ENCODE measurements around the gene NR2E1.

The NR2E1 gene

GRCh38 chr6:108152446-108152845 is 13.4 kb upstream of the NR2E1 start:
- H3K4me3 ChIP-seq (ENCODE audit: low read depth, low read length) = no peak overlapping the region

GRCh38 chr6:108156180-108156937 is 9.5 kb upstream of the NR2E1 start:
- H3K4me3 ChIP-seq (ENCODE audit: low read depth, low read length) = no peak overlapping the region

GRCh38 chr6:108156938-108157233 is 8.9 kb upstream of the NR2E1 start:
- H3K4me3 ChIP-seq (ENCODE audit: low read depth, low read length) = no peak overlapping the region

- no peak overlapping the region for H3K4me3 ChIP-seq (ENCODE audit: low read depth, low read length)
Measured at GRCh38 chr6:108157234-108157980, 8.4 kb upstream of the NR2E1 start.

- no peak overlapping the region for H3K4me3 ChIP-seq (ENCODE audit: low read depth, low read length)
Measured at GRCh38 chr6:108157981-108158525, 7.8 kb upstream of the NR2E1 start.

DNA sequence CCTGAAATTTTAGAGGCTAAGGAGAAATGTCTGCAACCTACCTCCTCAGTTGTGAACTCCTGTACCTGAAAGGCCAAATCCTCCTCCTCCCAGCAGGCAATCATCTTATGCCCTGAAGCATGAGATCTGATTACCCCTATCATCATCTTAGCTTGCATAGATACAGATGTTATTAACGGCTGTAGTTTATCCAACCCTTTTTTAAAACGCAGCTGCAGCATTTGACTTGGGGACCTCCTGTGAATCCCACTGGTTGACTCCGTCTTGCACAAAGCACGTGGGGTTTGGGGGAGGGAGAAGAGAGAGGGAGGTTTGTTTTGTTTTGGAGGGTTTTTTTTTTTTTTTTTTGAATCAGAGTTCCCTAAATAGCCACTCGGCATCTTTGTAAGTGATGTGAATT is 5.8 kb upstream of the NR2E1 start:
- no peak overlapping the region for H3K4me3 ChIP-seq (ENCODE audit: low read depth, low read length)

DNA sequence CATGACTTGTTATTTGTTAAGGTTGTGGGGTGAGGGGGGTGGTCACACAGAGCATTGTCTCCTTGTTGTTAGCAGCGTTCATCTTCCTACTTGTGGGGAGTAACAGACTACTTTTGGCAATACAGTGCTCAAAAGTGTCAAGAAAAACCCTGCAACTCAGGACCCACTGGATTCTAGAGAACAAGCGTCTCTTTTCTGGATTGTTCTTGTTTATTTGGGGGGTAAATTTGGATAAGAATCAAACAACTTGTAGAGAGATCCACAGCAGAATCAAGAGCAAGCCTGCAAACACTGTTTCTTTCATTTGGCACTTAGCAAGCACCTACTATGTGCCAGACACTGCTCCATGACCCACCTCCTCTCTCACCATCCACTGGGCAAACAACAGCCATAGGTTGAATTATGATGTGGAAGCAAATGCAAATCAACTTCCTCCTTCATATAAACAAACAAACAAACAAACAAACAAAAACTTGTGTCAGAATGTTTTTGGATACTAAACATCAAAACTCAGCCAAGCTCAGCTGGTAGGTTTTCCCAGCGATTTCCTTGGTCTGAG is 4.0 kb upstream of the NR2E1 start:
- H3K4me3 ChIP-seq (ENCODE audit: low read depth, low read length) = no peak overlapping the region

GRCh38 chr6:108163267-108163643 is 2.6 kb upstream of the NR2E1 start:
- H3K4me3 ChIP-seq (ENCODE audit: low read depth, low read length) = no peak overlapping the region

GRCh38 chr6:108163644-108164542 is 1.9 kb upstream of the NR2E1 start:
- H3K4me3 ChIP-seq (ENCODE audit: low read depth, low read length) = no peak overlapping the region

DNA sequence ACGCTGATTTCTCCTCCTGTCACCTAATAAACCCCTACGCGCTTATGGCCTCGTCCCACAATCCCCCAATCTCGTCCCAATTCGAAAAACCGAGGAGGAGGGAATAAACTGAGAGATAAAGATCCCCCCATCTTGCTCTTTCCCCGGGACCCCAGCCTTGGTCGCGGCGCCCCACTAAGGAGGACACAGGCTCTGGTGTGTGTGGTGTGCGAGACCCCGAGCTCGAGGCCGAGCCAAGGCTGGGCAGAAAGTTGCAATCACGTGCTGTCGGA is 1.3 kb upstream of the NR2E1 start:
- no peak overlapping the region for H3K4me3 ChIP-seq (ENCODE audit: low read depth, low read length)

DNA sequence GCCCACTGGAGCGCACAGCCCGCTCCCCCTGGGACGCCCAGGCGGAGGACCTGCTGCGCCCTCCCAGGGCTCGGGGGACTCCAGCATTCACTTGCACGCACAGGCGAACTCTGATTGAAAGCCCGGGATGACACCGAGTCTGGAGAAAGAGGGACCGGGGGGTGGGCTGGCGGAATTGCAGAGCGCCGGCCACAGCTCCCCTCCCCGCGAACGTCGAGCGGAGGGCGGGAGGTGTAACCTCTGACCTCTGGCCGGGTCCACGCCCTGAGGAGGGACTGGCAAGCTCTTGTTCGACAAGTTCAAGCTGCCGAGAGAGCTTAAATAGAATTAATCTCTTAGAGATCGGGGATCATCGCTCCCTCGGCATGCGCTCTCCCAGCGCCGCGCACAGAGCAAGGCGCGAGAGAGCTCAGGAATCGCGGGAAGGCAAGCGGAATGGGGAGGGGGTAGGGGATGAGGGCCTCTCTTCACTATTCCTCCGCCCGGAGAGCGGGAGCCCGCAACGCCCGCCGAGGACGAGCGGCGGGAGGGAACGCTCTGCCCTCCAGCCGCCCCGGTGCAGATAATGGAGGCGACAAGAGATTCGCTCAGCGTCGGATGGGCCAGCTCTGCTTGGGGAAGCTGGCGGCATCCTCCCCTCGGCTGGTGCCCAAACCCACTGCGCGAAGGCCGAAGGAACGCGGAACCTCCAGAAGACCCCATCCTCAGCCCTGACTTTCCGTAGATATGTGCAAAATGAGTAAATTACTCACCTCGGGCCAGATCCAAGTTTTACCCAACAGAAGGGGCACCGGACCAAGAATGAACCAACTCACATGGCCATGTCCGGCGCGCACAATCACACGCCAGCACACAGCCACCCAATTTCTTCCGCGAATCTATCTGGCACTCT is 761 bp upstream of the NR2E1 start:
- H3K4me3 ChIP-seq (ENCODE audit: low read depth, low read length) = peak overlapping the region; percentile 2

DNA sequence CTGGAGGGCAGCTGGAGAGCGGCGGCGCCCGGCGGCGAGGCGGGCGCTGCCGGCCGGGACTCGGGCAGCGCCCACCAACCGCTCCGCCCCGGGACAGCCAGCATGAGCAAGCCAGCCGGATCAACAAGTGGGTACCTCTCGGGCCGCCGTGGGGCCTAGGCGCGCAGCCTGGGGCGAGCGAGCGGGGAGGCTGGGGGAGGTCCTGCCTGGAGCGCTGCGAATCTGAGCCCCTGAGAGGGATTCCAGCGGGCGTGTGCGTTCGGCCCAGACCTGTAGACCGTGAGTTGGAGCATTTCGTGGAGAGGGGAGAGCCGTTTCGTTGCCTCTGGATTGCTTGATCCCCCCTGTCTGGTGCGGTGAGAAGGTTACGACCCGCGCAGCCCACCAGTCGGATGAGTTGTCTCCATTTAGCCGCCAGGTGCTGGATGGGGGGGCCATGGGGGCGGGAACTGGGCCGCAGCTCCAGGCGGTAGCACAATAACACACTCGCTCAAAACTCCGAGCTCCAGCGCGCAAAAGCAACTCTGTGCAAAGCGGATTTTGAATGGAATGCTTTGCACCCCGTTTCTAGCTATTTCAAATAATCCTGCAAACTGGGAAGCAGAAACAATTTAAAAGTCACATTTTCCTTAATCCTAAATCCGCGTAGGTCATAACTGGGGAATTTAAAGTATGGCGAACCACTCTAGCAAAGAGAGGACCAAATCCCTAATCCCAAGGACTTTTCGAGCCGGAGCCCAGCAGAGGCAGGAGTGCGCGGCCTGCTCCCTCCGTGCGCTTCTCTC is 1.0 kb downstream of the NR2E1 start:
- peak overlapping the region; percentile 13 for H3K4me3 ChIP-seq (ENCODE audit: low read depth, low read length)

DNA sequence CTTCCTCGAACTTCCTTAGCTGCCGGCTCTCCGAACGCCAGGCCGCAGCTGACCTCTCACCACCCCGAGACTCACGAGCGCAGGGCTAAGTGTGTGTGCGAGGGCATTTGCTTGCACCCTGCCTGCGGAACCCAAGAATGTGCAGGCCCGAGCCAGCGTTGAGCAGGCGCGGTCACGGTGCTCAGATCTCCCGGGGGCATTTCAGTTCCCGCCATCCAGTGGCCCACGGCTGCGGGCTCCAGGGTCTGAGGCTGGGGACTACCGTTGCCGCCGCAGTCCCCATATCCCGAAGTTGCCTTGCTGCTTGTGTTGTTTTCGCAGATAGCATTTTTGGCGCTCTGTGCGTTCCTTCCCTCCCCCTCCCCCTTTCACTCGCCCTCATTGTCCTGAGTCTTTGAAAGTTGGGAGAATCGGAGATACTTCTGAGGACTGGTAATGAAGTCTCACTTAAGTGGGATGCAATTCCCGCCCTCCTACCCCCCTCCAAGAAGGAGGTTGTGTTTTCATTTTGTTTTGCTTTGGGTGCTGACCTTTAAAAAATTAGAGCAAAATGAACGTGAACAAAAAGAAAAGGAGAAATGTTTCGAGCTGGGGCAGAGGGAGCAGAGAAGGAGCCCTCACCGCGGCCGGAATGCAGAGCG is 1.7 kb downstream of the NR2E1 start:
- peak overlapping the region; percentile 13 for H3K4me3 ChIP-seq (ENCODE audit: low read depth, low read length)

- H3K4me3 ChIP-seq (ENCODE audit: low read depth, low read length) = no peak overlapping the region
Measured at GRCh38 chr6:108168090-108168463, 2.3 kb downstream of the NR2E1 start.

GRCh38 chr6:108168501-108169463 is 3.0 kb downstream of the NR2E1 start:
- H3K4me3 ChIP-seq (ENCODE audit: low read depth, low read length) = no peak overlapping the region

DNA sequence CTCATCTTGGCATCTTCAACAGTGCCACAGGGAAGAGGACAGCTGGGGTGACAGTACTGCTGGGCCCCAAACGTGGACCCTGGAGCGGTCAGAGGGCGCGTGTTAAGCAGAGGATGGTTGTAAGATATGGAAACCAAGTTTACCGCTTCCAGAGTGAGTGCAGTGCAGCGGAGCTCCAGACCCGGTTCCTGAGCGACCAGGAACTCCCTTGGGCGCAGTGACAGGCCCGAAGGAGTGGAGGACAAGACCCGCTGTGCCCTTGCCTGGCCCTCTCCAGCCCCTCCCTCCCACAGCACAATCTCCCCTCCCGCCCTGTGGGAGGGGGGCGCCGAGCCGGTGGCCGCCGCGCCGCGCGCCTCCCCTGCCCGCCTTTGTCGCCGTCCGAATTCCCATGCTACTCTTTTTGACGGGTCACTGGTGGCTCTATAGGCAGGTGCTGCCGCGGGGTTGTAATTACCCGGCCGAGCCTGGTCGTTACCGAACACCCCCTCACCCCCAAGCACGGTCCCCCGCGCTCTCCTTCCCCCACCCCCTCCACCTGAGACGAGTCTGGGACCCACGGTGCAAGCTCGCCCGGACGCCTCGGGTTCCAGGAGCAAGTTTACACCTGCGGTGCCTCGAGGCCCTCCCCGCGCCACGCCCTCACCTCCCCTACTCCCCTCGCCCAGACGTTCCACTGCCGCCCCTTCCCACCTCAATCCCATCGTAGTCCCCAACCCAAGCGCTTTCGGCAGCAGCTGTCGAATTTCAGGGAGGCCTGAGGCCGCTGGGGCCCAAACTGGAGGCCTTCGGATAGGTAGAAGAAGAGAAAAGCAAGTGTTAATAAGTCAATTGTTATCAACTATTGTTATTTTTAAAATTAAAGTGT is 3.9 kb downstream of the NR2E1 start:
- no peak overlapping the region for H3K4me3 ChIP-seq (ENCODE audit: low read depth, low read length)
